HK-2 (cell line): ENCODE results near the gene CDK10.

ENCODE experiments used
- DNase-seq: peaks from one replicate; pipeline ENCODE4 v3.0.0-alpha.2; 2018; ENCODE audit not compliant: unreplicated experiment

The CDK10 gene

GRCh38 chr16:89733322-89733721 lies 46.8 kb downstream of the CDK10 start:
- DNase-seq = no peak

GRCh38 chr16:89733792-89734191 lies 47.3 kb downstream of the CDK10 start:
- DNase-seq = no peak

DNA sequence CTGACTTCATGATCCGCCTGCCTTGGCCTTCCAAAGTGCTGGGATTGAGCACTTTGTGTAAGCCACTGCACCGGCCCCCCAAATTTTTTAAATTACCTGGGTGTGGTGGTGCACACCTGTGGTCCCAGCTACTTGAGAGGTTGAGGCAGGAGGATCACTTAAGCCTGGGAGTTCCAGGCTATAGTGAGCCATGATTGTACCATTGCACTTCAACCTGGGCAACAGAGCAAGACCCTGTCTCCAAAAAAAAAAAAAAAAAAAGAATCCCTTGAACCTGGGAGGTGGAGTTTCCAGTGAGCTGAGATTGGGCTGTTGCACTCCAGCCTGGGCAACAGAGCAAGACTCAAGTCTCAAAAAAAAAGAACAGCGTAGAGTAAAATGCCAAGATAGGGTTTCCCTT lies 50.1 kb downstream of the CDK10 start:
- DNase-seq = no peak

- no peak for DNase-seq
These were observed 51.0 kb downstream of the CDK10 start for GRCh38 chr16:89737341-89738071.

GRCh38 chr16:89738072-89738377 lies 51.5 kb downstream of the CDK10 start:
- no peak for DNase-seq

- no peak for DNase-seq
These were observed 52.2 kb downstream of the CDK10 start for GRCh38 chr16:89738538-89739317.

DNA sequence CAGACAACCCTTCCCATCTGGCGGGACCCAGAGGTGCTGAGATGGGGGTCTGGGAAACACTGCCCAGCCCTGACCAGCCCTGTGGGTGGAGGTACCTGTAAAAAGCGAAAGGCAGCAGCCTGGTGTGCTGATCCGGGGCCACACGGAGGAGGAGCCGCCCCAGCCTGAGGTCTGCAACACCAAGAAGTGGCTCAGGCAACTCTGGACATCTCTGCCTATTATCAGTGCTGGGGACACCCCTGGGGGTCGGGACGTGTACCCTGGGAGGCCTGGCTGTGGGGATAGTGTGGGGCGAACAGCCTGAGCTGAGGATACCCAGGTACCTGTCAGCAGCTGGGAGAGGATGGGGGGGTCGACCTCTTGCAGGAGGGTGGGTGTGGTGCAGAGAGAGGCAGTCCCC lies 52.9 kb downstream of the CDK10 start:
- DNase-seq = no peak

DNA sequence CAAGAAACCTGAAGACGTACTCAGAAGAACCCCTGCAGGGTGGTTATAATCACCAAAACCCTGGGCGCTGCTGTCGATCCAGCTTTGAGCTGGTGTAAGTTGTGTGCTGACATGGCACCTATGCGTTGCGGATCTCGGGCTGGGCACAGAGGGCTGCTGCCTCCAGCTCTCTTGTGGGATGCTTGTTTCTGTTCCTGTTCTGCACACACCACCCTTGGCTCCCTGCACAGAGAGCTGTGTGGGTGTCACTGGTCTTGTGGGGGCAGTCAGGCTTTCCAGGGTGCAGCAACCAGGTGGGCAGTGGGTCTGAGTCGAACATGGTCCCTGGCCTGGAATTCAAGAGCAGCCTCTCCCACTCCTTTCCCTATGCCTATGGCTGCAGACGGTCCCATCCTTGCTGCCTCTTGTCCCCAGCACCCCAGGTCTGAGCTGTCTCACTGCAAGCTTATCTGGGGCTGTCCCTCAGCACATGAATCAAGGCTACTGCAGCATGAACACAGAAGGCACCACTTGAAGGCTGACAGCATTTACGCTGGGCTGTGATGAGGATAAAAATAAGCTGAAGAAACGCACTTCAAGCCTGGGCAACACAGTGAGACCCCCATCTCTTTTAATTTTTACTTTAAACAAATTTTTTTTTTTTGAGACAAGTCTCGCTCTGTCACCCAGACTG lies 55.0 kb downstream of the CDK10 start:
- DNase-seq = no peak

DNA sequence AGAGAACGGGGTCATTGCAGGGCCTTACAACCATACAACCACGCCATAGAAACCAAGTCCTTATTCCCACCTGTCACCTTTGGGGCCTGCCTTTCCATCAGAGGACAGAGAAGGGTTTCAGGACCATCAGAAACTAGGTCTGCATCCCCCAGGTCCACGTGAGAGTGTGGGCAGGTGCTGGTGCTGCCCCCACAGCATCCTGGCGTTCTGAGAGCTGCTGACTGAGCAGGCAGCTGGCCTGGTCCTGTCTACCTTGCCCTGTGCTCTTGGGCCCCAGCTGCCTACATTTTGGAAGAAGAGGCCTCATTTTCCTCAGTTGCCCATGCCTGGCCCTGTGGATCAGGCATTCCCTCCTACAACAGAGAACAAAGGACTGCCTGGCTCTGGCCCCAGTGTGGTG lies 56.5 kb downstream of the CDK10 start:
- no peak for DNase-seq

GRCh38 chr16:89744813-89745212 lies 58.3 kb downstream of the CDK10 start:
- no peak for DNase-seq
